Endodermal cell (in vitro differentiated cells): Measurements from ENCODE around the gene BATF. TPM values are rescaled to one million over a fixed set of nuclear protein-coding genes. Genes with fewer than 3 reads are reported as not detected.

ENCODE experiments used
- DNase-seq: peaks from one replicate; pipeline ENCODE4 v3.0.0-alpha.2; 2017
- H3K27ac ChIP-seq: 2 replicates; pipeline ENCODE4 v1.5.1; 2013; ENCODE audit warnings: mild to moderate bottlenecking, low read depth, low read length, moderate library complexity
- H3K27me3 ChIP-seq: 2 replicates; pipeline ENCODE4 v1.6.1; 2013; ENCODE audit warnings: mild to moderate bottlenecking, low read length, moderate library complexity; ENCODE audit not compliant: insufficient read depth, control insufficient read depth, poor library complexity, severe bottlenecking
- H3K36me3 ChIP-seq: 2 replicates; pipeline ENCODE4 v1.7.0; 2013; ENCODE audit warnings: mild to moderate bottlenecking, low read length, moderate library complexity; ENCODE audit not compliant: control insufficient read depth, insufficient read depth
- H3K4me1 ChIP-seq: one replicate; pipeline ENCODE4 v1.7.0; 2013; ENCODE audit warnings: low read length; ENCODE audit not compliant: control insufficient read depth, insufficient read depth
- H3K4me3 ChIP-seq: 2 replicates; pipeline ENCODE4 v1.5.1; 2013; ENCODE audit warnings: mild to moderate bottlenecking, low read length, moderate library complexity
- H3K9ac ChIP-seq: 2 replicates; pipeline ENCODE4 v1.6.1; 2013; ENCODE audit warnings: mild to moderate bottlenecking, low read length, moderate library complexity; ENCODE audit not compliant: poor library complexity, severe bottlenecking; ENCODE audit errors: extremely low read depth
- H3K9me3 ChIP-seq: 2 replicates; pipeline ENCODE4 v1.6.1; 2013; ENCODE audit warnings: mild to moderate bottlenecking, low read length, moderate library complexity; ENCODE audit not compliant: control insufficient read depth
- H3K27ac Mint-ChIP-seq: 2 replicates; pipeline ENCODE4 v1.8.0; 2020; ENCODE audit warnings: mixed read lengths
- H3K27me3 Mint-ChIP-seq: 2 replicates; pipeline ENCODE4 v1.8.0; 2021; ENCODE audit warnings: mild to moderate bottlenecking, mixed read lengths; ENCODE audit not compliant: insufficient read depth
- H3K36me3 Mint-ChIP-seq: 2 replicates; pipeline ENCODE4 v1.8.0; 2020; ENCODE audit warnings: low read depth, mixed read lengths
- H3K4me1 Mint-ChIP-seq: 2 replicates; pipeline ENCODE4 v1.8.0; 2020; ENCODE audit warnings: mixed read lengths
- H3K4me3 Mint-ChIP-seq: 2 replicates; pipeline ENCODE4 v1.8.0; 2020; ENCODE audit warnings: mild to moderate bottlenecking, moderate library complexity, mixed read lengths
- H3K9me3 Mint-ChIP-seq: 2 replicates; pipeline ENCODE4 v1.8.0; 2020; ENCODE audit warnings: mild to moderate bottlenecking, mixed read lengths
- WGBS, 2 experiments: methylation state at CpG; one replicate each; pipeline versions ENCODE4 v1.1.5 to v1.1.7; 2013; ENCODE audit warnings: missing lambda C conversion rate in 2 of 2, mixed read lengths in 1 of 2; ENCODE audit not compliant: insufficient coverage in 1 of 2, insufficient read length in 1 of 2; 5-methylcytosine and 5-hydroxymethylcytosine counted together
- total RNA-seq, 2 donors: library from RNA; stranded (reverse); fragmentation: NEBNext Ultra II Directional in 1 of 2; extraction: Animal tissue kit (Norgen Biotek cat#: 25700) in 1 of 2; gene quantifications; 2 replicates in 1 of 2; 3 replicates in 1 of 2; pipeline ENCODE4 v1.2.1, GENCODE V29; 2021
- TF ChIP-seq, protein P1 (sequence below): fragments of 200-600 bp; sonication (generic); conservative IDR thresholded peaks from 2 replicates; pipeline ENCODE4 v1.5.0; 2021; ENCODE audit warnings: antibody characterized with exemption, mild to moderate bottlenecking

BATF gene
- total RNA-seq, 2 donors from 2014 or later: not detected

DNA sequence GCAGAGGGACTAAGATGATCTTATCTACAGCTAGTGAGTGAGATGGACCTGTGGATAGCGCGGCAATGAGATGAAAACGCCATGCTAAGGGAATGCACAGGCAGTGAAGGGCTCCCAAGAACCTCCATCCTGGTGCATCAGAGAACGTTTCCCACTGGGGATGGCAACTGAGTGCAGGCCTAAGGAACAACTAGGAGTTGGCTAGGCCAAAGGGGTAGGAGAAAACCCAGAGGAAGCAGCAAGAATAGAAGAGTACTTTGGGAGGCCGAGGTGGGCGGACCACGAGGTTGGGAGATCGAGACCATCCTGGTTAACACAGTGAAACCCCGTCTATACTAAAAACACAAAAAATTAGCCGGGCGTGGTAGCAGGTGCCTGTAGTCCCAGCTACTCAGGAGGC is 24.6 kb upstream of the BATF start:
- H3K9ac ChIP-seq: no peak overlapping the region
- 92 to 95% methylated on average over 7 to 11 of the region's 11 CpGs for WGBS, 2 experiments

DNA sequence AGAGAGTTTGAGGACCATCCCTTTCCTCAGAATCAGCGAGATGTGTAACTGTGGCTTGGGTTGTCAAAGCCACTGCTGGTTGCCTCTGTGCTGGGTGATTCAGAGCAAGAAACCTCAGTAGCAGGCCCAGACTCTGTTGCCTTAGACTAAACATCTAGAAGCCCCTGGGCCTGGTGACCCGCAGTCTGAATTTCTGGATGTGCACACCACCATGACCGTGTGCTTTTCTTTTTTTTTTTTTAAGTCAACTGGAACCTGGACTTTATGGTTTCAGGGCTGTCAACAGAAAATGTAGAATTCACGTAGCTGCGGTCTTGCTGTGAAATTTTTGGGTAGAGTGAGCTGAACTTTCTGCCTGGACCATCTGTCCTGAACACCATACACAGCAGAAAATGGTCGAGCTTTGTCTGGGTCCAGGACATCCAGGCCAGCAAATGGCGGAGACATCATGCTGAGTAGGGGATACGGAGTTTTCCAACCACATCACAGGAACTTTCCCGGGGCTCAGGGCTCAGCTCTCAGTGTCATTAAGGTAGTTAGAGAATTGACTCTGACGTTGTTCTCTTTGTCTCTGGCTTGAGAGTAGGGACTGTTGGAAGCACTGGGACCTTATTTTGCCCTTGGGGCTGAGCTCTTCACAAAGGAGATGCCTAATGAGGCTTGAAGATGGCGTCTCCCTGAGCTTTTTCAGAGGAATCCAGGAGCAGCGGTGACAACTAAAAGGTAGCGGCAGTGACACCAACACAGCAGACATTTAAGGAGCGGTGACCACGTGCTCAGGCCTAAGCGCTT is 23.0 kb upstream of the BATF start:
- Mint-ChIP-seq H3K4me3 (no peak overlapping the region), H3K36me3 (no peaks in the 10 kb centered on the region), H3K27ac (no peak overlapping the region), H3K27me3 (peaks cover 5% of the 10 kb centered on the region), H3K4me1 (no peaks in the 10 kb centered on the region), H3K9me3 (no peaks in the 10 kb centered on the region)
- no peak overlapping the region for H3K9ac ChIP-seq
- no peaks in the 10 kb centered on the region for H3K9me3 ChIP-seq
- no peak overlapping the region for H3K4me3 ChIP-seq
- H3K36me3 ChIP-seq: no peaks in the 10 kb centered on the region
- TF ChIP-seq, protein P1, sequence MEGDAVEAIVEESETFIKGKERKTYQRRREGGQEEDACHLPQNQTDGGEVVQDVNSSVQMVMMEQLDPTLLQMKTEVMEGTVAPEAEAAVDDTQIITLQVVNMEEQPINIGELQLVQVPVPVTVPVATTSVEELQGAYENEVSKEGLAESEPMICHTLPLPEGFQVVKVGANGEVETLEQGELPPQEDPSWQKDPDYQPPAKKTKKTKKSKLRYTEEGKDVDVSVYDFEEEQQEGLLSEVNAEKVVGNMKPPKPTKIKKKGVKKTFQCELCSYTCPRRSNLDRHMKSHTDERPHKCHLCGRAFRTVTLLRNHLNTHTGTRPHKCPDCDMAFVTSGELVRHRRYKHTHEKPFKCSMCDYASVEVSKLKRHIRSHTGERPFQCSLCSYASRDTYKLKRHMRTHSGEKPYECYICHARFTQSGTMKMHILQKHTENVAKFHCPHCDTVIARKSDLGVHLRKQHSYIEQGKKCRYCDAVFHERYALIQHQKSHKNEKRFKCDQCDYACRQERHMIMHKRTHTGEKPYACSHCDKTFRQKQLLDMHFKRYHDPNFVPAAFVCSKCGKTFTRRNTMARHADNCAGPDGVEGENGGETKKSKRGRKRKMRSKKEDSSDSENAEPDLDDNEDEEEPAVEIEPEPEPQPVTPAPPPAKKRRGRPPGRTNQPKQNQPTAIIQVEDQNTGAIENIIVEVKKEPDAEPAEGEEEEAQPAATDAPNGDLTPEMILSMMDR: no peak
- WGBS, 2 experiments: 92 to 94% methylated on average over 14 to 16 of the region's 16 CpGs
- H3K4me1 ChIP-seq: no peaks in the 10 kb centered on the region
- no peaks in the 10 kb centered on the region for H3K27me3 ChIP-seq
- DNase-seq: no peak
- no peak overlapping the region for H3K27ac ChIP-seq

More for the DNA sequence above, 24.6 kb upstream of the BATF start:
- H3K4me1 Mint-ChIP-seq: no peaks in the 10 kb centered on the region
- TF ChIP-seq, protein P1: no peak
- no peaks in the 10 kb centered on the region for H3K36me3 Mint-ChIP-seq
- no peaks in the 10 kb centered on the region for H3K4me1 ChIP-seq
- no peaks in the 10 kb centered on the region for H3K9me3 ChIP-seq
- no peak overlapping the region for H3K27ac Mint-ChIP-seq
- H3K27ac ChIP-seq: no peak overlapping the region
- no peak overlapping the region for H3K4me3 ChIP-seq
- no peak overlapping the region for H3K4me3 Mint-ChIP-seq
- DNase-seq: no peak
- H3K27me3 Mint-ChIP-seq: peaks cover 5% of the 10 kb centered on the region
- no peaks in the 10 kb centered on the region for H3K9me3 Mint-ChIP-seq
- no peaks in the 10 kb centered on the region for H3K36me3 ChIP-seq
- no peaks in the 10 kb centered on the region for H3K27me3 ChIP-seq

- no peak overlapping the region for H3K27ac ChIP-seq
- Mint-ChIP-seq H3K27me3 (peaks cover 2% of the 10 kb centered on the region), H3K9me3 (no peaks in the 10 kb centered on the region), H3K4me1 (no peaks in the 10 kb centered on the region), H3K36me3 (no peaks in the 10 kb centered on the region), H3K4me3 (no peak overlapping the region), H3K27ac (no peak overlapping the region)
- H3K9me3 ChIP-seq: no peaks in the 10 kb centered on the region
- WGBS, 2 experiments: 94 to 100% methylated on average over 1 to 3 of the region's 3 CpGs
- no peaks in the 10 kb centered on the region for H3K36me3 ChIP-seq
- DNase-seq: no peak
- TF ChIP-seq, protein P1: no peak
- no peaks in the 10 kb centered on the region for H3K27me3 ChIP-seq
- H3K4me3 ChIP-seq: no peak overlapping the region
- no peaks in the 10 kb centered on the region for H3K4me1 ChIP-seq
- no peak overlapping the region for H3K9ac ChIP-seq
Observed at GRCh38 chr14:75501080-75501479, 21.2 kb upstream of the BATF start.
